Liver (tissue), 9 donors: ENCODE measurements around the gene LMF2. TPM values are rescaled to one million over a fixed set of nuclear protein-coding genes. Genes with fewer than 3 reads are reported as not detected.

Experiments used
- DNase-seq: peaks from one replicate; pipeline ENCODE4 v3.0.0-alpha.2; 2017; ENCODE audit warnings: low spot score
- H3K27ac ChIP-seq, 2 donors: one replicate each; pipeline ENCODE4 v1.7.0; 2013; ENCODE audit warnings: inconsistent platforms in 2 of 2, low read length in 2 of 2, control low read depth in 1 of 2, low read depth in 1 of 2, mild to moderate bottlenecking in 1 of 2
- H3K27me3 ChIP-seq, 4 donors: one replicate each; pipeline versions ENCODE4 v1.6.1 to v1.7.0; 2013; ENCODE audit warnings: low read length in 3 of 4, inconsistent platforms in 1 of 4, mild to moderate bottlenecking in 1 of 4, moderate library complexity in 1 of 4; ENCODE audit not compliant: control insufficient read depth in 4 of 4, insufficient read depth in 4 of 4
- H3K36me3 ChIP-seq, 4 donors: one replicate each; pipeline versions ENCODE4 v1.6.1 to v1.7.0; 2013; ENCODE audit warnings: low read length in 3 of 4, mild to moderate bottlenecking in 3 of 4, low read depth in 1 of 4, moderate library complexity in 1 of 4; ENCODE audit not compliant: control insufficient read depth in 4 of 4, insufficient read depth in 3 of 4
- H3K4me1 ChIP-seq, 4 donors: one replicate each; pipeline versions ENCODE4 v1.6.1 to v1.7.0; 2013; ENCODE audit warnings: low read length in 3 of 4, mild to moderate bottlenecking in 3 of 4, moderate library complexity in 1 of 4; ENCODE audit not compliant: control insufficient read depth in 4 of 4, insufficient read depth in 4 of 4
- H3K4me3 ChIP-seq, 3 donors: one replicate each; pipeline versions ENCODE4 v1.6.1 to v1.7.0; 2013; ENCODE audit warnings: low read length in 3 of 3, control low read depth in 1 of 3, low read depth in 1 of 3, mild to moderate bottlenecking in 1 of 3
- H3K9ac ChIP-seq, 2 donors: one replicate each; pipeline ENCODE4 v1.7.0; 2013; ENCODE audit warnings: low read length in 2 of 2, mild to moderate bottlenecking in 2 of 2, moderate library complexity in 2 of 2, control low read depth in 1 of 2, low read depth in 1 of 2
- H3K9me3 ChIP-seq, 4 donors: one replicate each; pipeline versions ENCODE4 v1.6.1 to v1.7.0; 2013; ENCODE audit warnings: low read length in 3 of 4; ENCODE audit not compliant: control insufficient read depth in 4 of 4
- EGR1 ChIP-seq, 2 donors: IDR thresholded peaks; 2 replicates each; pipeline ENCODE4 v1.6.1; 2016 to 2018; ENCODE audit warnings: antibody characterized with exemption in 2 of 2, low read depth in 2 of 2
- FOXA2 ChIP-seq: IDR thresholded peaks from 2 replicates; pipeline ENCODE4 v1.6.1; 2016; ENCODE audit warnings: antibody characterized with exemption
- GABPA ChIP-seq, 2 donors: IDR thresholded peaks in 1 of 2; conservative IDR thresholded peaks in 1 of 2; 2 replicates each; pipeline ENCODE4 v1.6.1; 2016; ENCODE audit warnings: antibody characterized with exemption in 2 of 2, mild to moderate bottlenecking in 1 of 2, moderate library complexity in 1 of 2
- HNF4G ChIP-seq: IDR thresholded peaks from 2 replicates; pipeline ENCODE4 v1.6.1; 2016; ENCODE audit warnings: antibody characterized with exemption
- JUND ChIP-seq, 2 donors: IDR thresholded peaks; 2 replicates each; pipeline ENCODE4 v1.6.1; 2016; ENCODE audit warnings: antibody characterized with exemption in 2 of 2
- MAX ChIP-seq: IDR thresholded peaks from 2 replicates; pipeline ENCODE4 v1.6.1; 2016; ENCODE audit warnings: antibody characterized with exemption
- REST ChIP-seq: IDR thresholded peaks from 2 replicates; pipeline ENCODE4 v1.6.1; 2016; ENCODE audit warnings: antibody characterized with exemption, mild to moderate bottlenecking
- TAF1 ChIP-seq: conservative IDR thresholded peaks from 2 replicates; pipeline ENCODE4 v1.6.1; 2016; ENCODE audit warnings: antibody characterized with exemption, mild to moderate bottlenecking
- WGBS: extraction: QIAGEN DNeasy Blood & Tissue Kit; methylation state at CpG from one replicate; pipeline ENCODE4 v1.1.7; 2013; 5-methylcytosine and 5-hydroxymethylcytosine counted together
- polyA plus RNA-seq, 2 donors: library from polyadenylated mRNA; stranded (reverse) in 1 of 2; unstranded in 1 of 2; fragments of 200-250 nt in 1 of 2; fragments of >200 nt in 1 of 2; fragmentation: Nextera tagmentation in 1 of 2; extraction: Ambion mirVana in 1 of 2; gene quantifications; one replicate each; pipeline versions ENCODE4 v1.2.1 to v1.2.3, GENCODE V29; 2013 to 2015
- total RNA-seq, 2 donors: library from RNA; depleted of rRNA; stranded (reverse); fragments of >200 nt; gene quantifications; one replicate each; pipeline ENCODE4 v1.2.3, GENCODE V29; 2014
- TF ChIP-seq, protein P1 (sequence below): IDR thresholded peaks from 2 replicates; pipeline ENCODE4 v1.6.1; 2016; ENCODE audit warnings: antibody characterized with exemption
- donor health status: healthy.
- donor health status: healthy.
- donor health status: healthy.
- donor health status: healthy.
- donor health status: healthy.

Gene LMF2
- total and polyA plus RNA-seq, 4 donors: 16.7 to 35.6 (median 25.9) TPM

DNA sequence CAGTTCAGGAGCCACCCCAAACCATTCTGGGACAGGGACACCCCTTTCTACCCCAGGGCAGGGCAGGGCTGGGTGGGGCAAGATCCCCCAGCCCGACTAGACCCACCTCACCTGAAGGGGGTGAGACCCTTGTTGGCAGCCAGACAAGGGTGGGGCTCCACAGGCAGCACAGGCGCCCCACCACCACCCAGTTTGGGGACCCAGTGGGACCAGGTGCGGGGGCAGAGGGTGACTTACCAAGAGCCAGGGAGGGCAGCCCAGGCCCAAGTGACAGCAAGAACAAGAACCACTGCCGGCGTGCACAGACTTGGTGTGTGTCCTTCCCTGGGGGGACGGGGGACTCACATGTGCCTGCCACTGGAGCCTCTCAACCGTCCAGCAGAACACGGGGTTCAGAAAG lies 23.9 kb downstream of the LMF2 start:
- TF ChIP-seq JUND (IDR thresholded peaks at IDR 0.05) (no peak), EGR1 (IDR thresholded peaks at IDR 0.05; ENCODE audit: low read depth in 2 of 2) (no peak), REST (no peak), TAF1 (no peak), FOXA2 (no peak), MAX (no peak)
- TF ChIP-seq, protein P1, sequence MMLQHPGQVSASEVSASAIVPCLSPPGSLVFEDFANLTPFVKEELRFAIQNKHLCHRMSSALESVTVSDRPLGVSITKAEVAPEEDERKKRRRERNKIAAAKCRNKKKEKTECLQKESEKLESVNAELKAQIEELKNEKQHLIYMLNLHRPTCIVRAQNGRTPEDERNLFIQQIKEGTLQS: no peak
- Histone ChIP-seq H3K9ac (no peak overlapping the region), H3K9me3 (no peaks in the 10 kb centered on the region), H3K27me3 (no peaks in the 10 kb centered on the region), H3K36me3 (peaks cover 0 to under 1% (median 0%) of the 10 kb centered on the region in 4 donors), H3K4me1 (peaks cover 0 to 27% (median 8%) of the 10 kb centered on the region in 4 donors), H3K4me3 (no peak overlapping the region), H3K27ac (no peak overlapping the region)
- DNase-seq: no peak
- 92% methylated on average over 8 of the region's 8 CpGs for WGBS

GRCh38 chr22:50483106-50483505 lies 24.4 kb downstream of the LMF2 start:
- no peak for TF ChIP-seq GABPA (IDR thresholded peaks at IDR 0.05 in 1 of 2, conservative IDR thresholded peaks at IDR 0.05 in 1 of 2)
- TF ChIP-seq HNF4G: no peak
- no peak for TF ChIP-seq REST
- DNase-seq: no peak

More at GRCh38 chr22:50483106-50483505, 24.4 kb downstream of the LMF2 start:
- Histone ChIP-seq H3K36me3 (peaks cover 0 to 1% (median 0%) of the 10 kb centered on the region in 4 donors), H3K27me3 (no peaks in the 10 kb centered on the region), H3K4me1 (peaks cover 0 to 27% (median 8%) of the 10 kb centered on the region in 4 donors), H3K9ac (no peak overlapping the region), H3K9me3 (no peaks in the 10 kb centered on the region), H3K4me3 (no peak overlapping the region), H3K27ac (no peak overlapping the region)
- 89% methylated on average over 10 of the region's 10 CpGs for WGBS
